K562 (cell line): Measurements from ENCODE around the gene PODNL1. TPM values are rescaled to one million over a fixed set of nuclear protein-coding genes. Genes with fewer than 3 reads are reported as not detected.
A peak's percentile ranks its signal among the peaks of the same experiment; 100 is the strongest.

Experiments
- ATAC-seq: fragments of 200-7000 bp; cut with Tn5 transposase; 3 replicates; pipeline ENCODE4 v1.9.1; 2020; ENCODE audit warnings: moderate library complexity
- Bru-seq: library from RNA; stranded (reverse); fragments of 400-500 nt; gene quantifications from one replicate; lab custom pipeline; 2021; lab: Mats Ljungman, UMichigan
- BruChase-seq, 2 experiments: library from RNA; stranded (reverse); fragments of 400-500 nt; gene quantifications; one replicate each; lab custom pipeline; 2021; lab: Mats Ljungman, UMichigan
- BruUV-seq: library from RNA; stranded (reverse); fragments of 400-500 nt; replicated peaks from 2 replicates; lab custom pipeline; 2021; lab: Mats Ljungman, UMichigan
- CTCF ChIA-PET: fragments of 300-600 bp; formaldehyde crosslinking; extraction: SDS; loops from one replicate; lab custom pipeline; 2021; ENCODE audit warnings: low intra/inter-chr PET ratio; lab: Yijun Ruan, JAX
- POLR2A ChIA-PET: fragments of 300-600, 350-650 bp; sonication (Branson Sonifier 250); formaldehyde crosslinking; extraction: SDS; loops from one replicate; lab custom pipeline; 2021; ENCODE audit warnings: antibody characterized with exemption, inconsistent platforms; lab: Yijun Ruan, JAX
- DNase-seq, 4 experiments: peaks; one replicate each; pipeline versions ENCODE4 v3.0.0 to v3.0.0-alpha.2; 2011 to 2018; ENCODE audit warnings: low spot score in 3 of 4, mixed read lengths in 3 of 4; ENCODE audit errors: extremely low read depth in 1 of 4
- FAIRE-seq: peaks from 2 replicates; lab custom pipeline; 2011; peaks lifted over from hg19 to GRCh38; lab: Jason Lieb, UNC
- H2AFZ ChIP-seq: 2 replicates; pipeline ENCODE4 v1.6.0; 2011; ENCODE audit warnings: low read depth, low read length, control low read depth, inconsistent platforms
- H3K27ac ChIP-seq: fragments of 200-600 bp; 3 replicates; pipeline ENCODE4 v1.8.0; 2011; ENCODE audit warnings: low read depth, mild to moderate bottlenecking, control low read depth, inconsistent platforms, low read length, moderate library complexity, mixed read lengths; ENCODE audit errors: extremely low read depth
- H3K27me3 ChIP-seq, 2 experiments: fragments of 300-600 bp in 1 of 2; 2 replicates in 1 of 2; 3 replicates in 1 of 2; pipeline versions ENCODE4 v1.6.0 to v1.8.0; 2011; ENCODE audit warnings: inconsistent platforms in 2 of 2, low read length in 2 of 2, mild to moderate bottlenecking in 1 of 2, mixed read lengths in 1 of 2, moderate library complexity in 1 of 2; ENCODE audit not compliant: control insufficient read depth in 2 of 2, insufficient read depth in 2 of 2
- H3K36me3 ChIP-seq: fragments of 300-600 bp; 3 replicates; pipeline ENCODE4 v1.8.0; 2011; ENCODE audit warnings: mild to moderate bottlenecking, low read length, inconsistent platforms; ENCODE audit not compliant: control insufficient read depth, insufficient read depth
- H3K4me1 ChIP-seq, 2 experiments: fragments of 200-600 bp in 1 of 2; replicated peaks in 1 of 2; 2 replicates in 1 of 2; 3 replicates in 1 of 2; pipeline versions ENCODE4 v1.5.1 to v1.8.0; 2011; ENCODE audit warnings: inconsistent platforms in 2 of 2, low read length in 2 of 2, mild to moderate bottlenecking in 1 of 2, mixed read lengths in 1 of 2, moderate library complexity in 1 of 2; ENCODE audit not compliant: control insufficient read depth in 2 of 2, insufficient read depth in 2 of 2
- H3K4me2 ChIP-seq: 2 replicates; pipeline ENCODE4 v1.6.1; 2011; ENCODE audit warnings: low read length, control low read depth, inconsistent platforms, mixed read lengths; ENCODE audit not compliant: insufficient read depth
- H3K4me3 ChIP-seq: fragments of 200-600 bp; sonication (generic), shearing (Covaris generic); 2 replicates; pipeline ENCODE4 v1.5.1; 2016; ENCODE audit warnings: control low read depth, inconsistent platforms
- H3K79me2 ChIP-seq: fragments of 200-600 bp; 3 replicates; pipeline ENCODE4 v1.8.0; 2011; ENCODE audit warnings: low read length, inconsistent platforms; ENCODE audit not compliant: control insufficient read depth, insufficient read depth
- H3K9ac ChIP-seq, 2 experiments: 2 replicates each; pipeline versions ENCODE4 v1.6.0 to v1.6.1; 2011; ENCODE audit warnings: low read depth in 2 of 2, low read length in 2 of 2, control low read depth in 1 of 2, inconsistent platforms in 1 of 2, mild to moderate bottlenecking in 1 of 2, mixed read lengths in 1 of 2; ENCODE audit not compliant: insufficient read depth in 1 of 2
- H3K9me1 ChIP-seq: one replicate; pipeline ENCODE4 v1.6.0; 2011; ENCODE audit warnings: inconsistent platforms, mild to moderate bottlenecking, low read length, moderate library complexity; ENCODE audit not compliant: control insufficient read depth, insufficient read depth
- H3K9me3 ChIP-seq: replicated peaks from 2 replicates; pipeline ENCODE4 v1.5.1; 2011; ENCODE audit warnings: low read depth, low read length, inconsistent platforms; ENCODE audit not compliant: control insufficient read depth, insufficient read depth
- H4K20me1 ChIP-seq: replicated peaks from 2 replicates; pipeline ENCODE4 v1.6.1; 2011; ENCODE audit warnings: low read length, inconsistent platforms, mixed read lengths; ENCODE audit not compliant: control insufficient read depth, insufficient read depth
- HINFP ChIP-seq: fragments of 450-650 bp; conservative IDR thresholded peaks from 2 replicates; pipeline ENCODE4 v1.6.1; 2016; ENCODE audit warnings: missing genetic modification characterization, low read depth, mild to moderate bottlenecking, control low read depth, missing compliant biosample characterization
- VEZF1 ChIP-seq: fragments of 200-800 bp; sonication (Bioruptor generic); IDR thresholded peaks from 2 replicates; pipeline ENCODE4 v1.6.1; 2017; ENCODE audit warnings: missing genetic modification characterization, missing compliant biosample characterization
- WGBS: fragments of 100-300 bp; shearing (Covaris generic); methylation state at CpG from one replicate; pipeline ENCODE4 v1.1.6; 2016; ENCODE audit warnings: low coverage, mixed read lengths; ENCODE audit not compliant: insufficient coverage; ENCODE audit errors: missing lambda C conversion rate; 5-methylcytosine and 5-hydroxymethylcytosine counted together
- in situ Hi-C: fragments of 300-500 bp; cut with MboI; formaldehyde crosslinking; loops from 4 replicates; pipeline ENCODE4 v1.15.0; 2018; ENCODE audit warnings: inconsistent platforms, mixed read lengths
- intact Hi-C: fragments of 100-400 bp; cut with micrococcal nuclease; formaldehyde crosslinking; loops from 2 replicates; pipeline ENCODE4 v1.14.2; 2022
- long read RNA-seq, 3 experiments: library from polyadenylated mRNA in 2 of 3; library from RNA in 1 of 3; unstranded in 2 of 3; stranded (forward) in 1 of 3; transcript quantifications; one replicate each; pipeline ENCODE4 v2.0.0, GENCODE V29; 2019 to 2022
- polyA minus RNA-seq, 3 experiments: library from RNA; depleted of rRNA, polyadenylated mRNA; stranded (reverse); fragments of >200 nt; gene quantifications; 2 replicates each; pipeline ENCODE4 v1.2.3, GENCODE V29; 2011
- polyA plus RNA-seq, 8 experiments: library from polyadenylated mRNA; depleted of rRNA in 4 of 8; stranded (reverse) in 5 of 8; unstranded in 3 of 8; fragments of >200 nt; fragmentation: Nextera tagmentation in 2 of 8; fragmentation: Illumina TruSeq in 1 of 8; extraction: Ambion mirVana in 2 of 8; extraction: Trizol in 1 of 8; gene quantifications; 2 replicates each; pipeline versions ENCODE4 v1.2.1 to v1.2.3, GENCODE V29; 2011 to 2014; ENCODE audit warnings: inconsistent platforms in 1 of 8, missing spikeins in 1 of 8
- total RNA-seq, 7 experiments: library from RNA; depleted of rRNA in 6 of 7; stranded (reverse); fragments of >200 nt in 6 of 7; fragmentation: Illumina TruSeq in 2 of 7; extraction: Trizol in 2 of 7; gene quantifications; 2 replicates each; pipeline versions ENCODE4 v1.2.1 to v1.2.3, GENCODE V29; 2011 to 2021; ENCODE audit warnings: low replicate concordance in 1 of 7

PODNL1 gene
- total RNA-seq (2011; cell fraction: chromatin; rRNA removed; ENCODE audit: low replicate concordance): 0.14 and 2.1 TPM in 2 replicates
- total RNA-seq (2011; cell fraction: nucleolus; rRNA removed): 0.53 and 1.2 TPM in 2 replicates
- 0.29 and 2.3 TPM in 2 replicates for total RNA-seq (2011; cell fraction: nucleoplasm; rRNA removed)
- total RNA-seq (2014; rRNA removed) (0.12 TPM in 1 of 2 replicates, not detected in the other), total RNA-seq (2014; rRNA removed; fragmentation: Illumina TruSeq; extraction: Trizol) (not detected in 2 replicates), total RNA-seq (2015; rRNA removed; fragmentation: Illumina TruSeq; extraction: Trizol) (0.25 and 0.34 TPM in 2 replicates), total RNA-seq (2021) (0.40 and 0.47 TPM in 2 replicates), polyA plus RNA-seq (2011; rRNA removed) (0.18 and 0.46 TPM in 2 replicates), polyA plus RNA-seq (2014; fragmentation: Illumina TruSeq; extraction: Trizol) (0.22 and 0.42 TPM in 2 replicates), polyA plus RNA-seq (2014; fragmentation: Nextera tagmentation; extraction: Ambion mirVana) (under 1 TPM in 1 of 2 experiments, not detected in 1; 0.24 TPM), polyA plus RNA-seq (2014; rRNA removed) (0.21 TPM in 1 of 2 replicates, not detected in the other), polyA minus RNA-seq (2011; rRNA and poly(A)+ RNA removed) (0.42 TPM in 1 of 2 replicates, not detected in the other), Bru-seq, nascent RNA (percentile 19 among the genes with signal in this experiment), BruChase-seq, experiment 1, labeled RNA remaining after a 2-hour chase (percentile 18 among the genes with signal in this experiment), BruChase-seq, experiment 2, labeled RNA remaining after a 6-hour chase (percentile 18 among the genes with signal in this experiment)
- 0.55 and 0.91 TPM in 2 replicates for polyA plus RNA-seq (2011; cell fraction: cytosol; rRNA removed)
- polyA plus RNA-seq (2011; cell fraction: nucleus; rRNA removed): 0.18 and 0.60 TPM in 2 replicates
- 0.82 and 1.8 TPM in 2 replicates for polyA plus RNA-seq (2012)
- not detected in 2 replicates for polyA minus RNA-seq (2011; cell fraction: cytosol; rRNA and poly(A)+ RNA removed)
- polyA minus RNA-seq (2011; cell fraction: nucleus; rRNA and poly(A)+ RNA removed): 0.13 and 0.67 TPM in 2 replicates
- long read RNA-seq, experiment 1, partial matches to known transcripts: 0 of 1 reads
- long read RNA-seq, experiment 1, other reads (novel, unspliced or antisense): 0 of 1 reads
- long read RNA-seq, experiment 2, partial matches to known transcripts: 0 of 1 reads
- long read RNA-seq, experiment 2, other reads (novel, unspliced or antisense): 0 of 1 reads
- long read RNA-seq, experiment 3: 0 reads

- no peaks in the 10 kb centered on the region for H3K36me3 ChIP-seq
- no peak within 1 kb of the TSS for H2AFZ ChIP-seq
- TF ChIP-seq HINFP (tag) (no peak), VEZF1 (CRISPR knock-in tag) (peak; percentile 23; the same call in 1 of the 2 replicates)
- no peak within 1 kb of the TSS for H3K4me3 ChIP-seq
- WGBS: 11% methylated on average over 16 of the region's 21 CpGs
- H3K9me1 ChIP-seq: no peaks in the 10 kb centered on the region
- H3K27me3 ChIP-seq: peaks cover 0 to 3% of the 10 kb centered on the region in 2 experiments; a peak in 2 of 5 replicates
- intact Hi-C loops (no loop called here), in situ Hi-C loops (no loop called here)
- BruUV-seq: no TSS peak
- POLR2A ChIA-PET: no interaction called here
- peaks cover 7% of the 10 kb centered on the region; the same call in 1 of the 2 replicates for H3K9me3 ChIP-seq
- ATAC-seq: no peak
- no peak within 1 kb of the TSS for H3K27ac ChIP-seq
- no peak within 1 kb of the TSS for H3K4me2 ChIP-seq
- 0 out of 2 replicates have a peak, but pooled peaks cover 4% of the 10 kb centered on the region for H4K20me1 ChIP-seq
- DNase-seq: no peak
- no peak for FAIRE-seq
- no peaks in the 10 kb centered on the region for H3K79me2 ChIP-seq
- CTCF ChIA-PET: no interaction called here
- no peak within 1 kb of the TSS; a peak in 1 of 4 replicates for H3K9ac ChIP-seq
- peaks cover 0 to 34% of the 10 kb centered on the region in 2 experiments; a peak in 4 of 5 replicates for H3K4me1 ChIP-seq
These were observed at the start of gene PODNL1 for GRCh38 chr19:13938301-13939064. Gene PODNL1, minus strand, starts transcription at chr19:13938417. Its CDS starts 236 bp downstream, at chr19:13938181.
